Memory B cell (primary cell): ENCODE results near the gene C17orf75.

ENCODE experiments used
- ATAC-seq: fragments of 150-1000 bp; cut with Tn5 transposase; 2 replicates; pipeline ENCODE4 v1.10.0; 2021; ENCODE audit warnings: low read depth, mild to moderate bottlenecking, moderate library complexity
- DNase-seq, 2 donors: peaks; one replicate each; pipeline ENCODE4 v3.0.0; 2022; ENCODE audit warnings: low spot score in 2 of 2
- H3K27ac Mint-ChIP-seq: one replicate; pipeline ENCODE4 v1.8.0; 2022; ENCODE audit warnings: mild to moderate bottlenecking, moderate library complexity, mixed read lengths
- H3K27me3 Mint-ChIP-seq: one replicate; pipeline ENCODE4 v1.8.0; 2022; ENCODE audit warnings: mixed read lengths
- H3K36me3 Mint-ChIP-seq: one replicate; pipeline ENCODE4 v1.8.0; 2022; ENCODE audit warnings: mild to moderate bottlenecking, mixed read lengths
- H3K4me1 Mint-ChIP-seq: one replicate; pipeline ENCODE4 v1.8.0; 2022; ENCODE audit warnings: mixed read lengths
- H3K4me3 Mint-ChIP-seq: one replicate; pipeline ENCODE4 v1.8.0; 2022; ENCODE audit warnings: mild to moderate bottlenecking, moderate library complexity, mixed read lengths
- H3K9me3 Mint-ChIP-seq: one replicate; pipeline ENCODE4 v1.8.0; 2022; ENCODE audit warnings: mixed read lengths

The C17orf75 gene

DNA sequence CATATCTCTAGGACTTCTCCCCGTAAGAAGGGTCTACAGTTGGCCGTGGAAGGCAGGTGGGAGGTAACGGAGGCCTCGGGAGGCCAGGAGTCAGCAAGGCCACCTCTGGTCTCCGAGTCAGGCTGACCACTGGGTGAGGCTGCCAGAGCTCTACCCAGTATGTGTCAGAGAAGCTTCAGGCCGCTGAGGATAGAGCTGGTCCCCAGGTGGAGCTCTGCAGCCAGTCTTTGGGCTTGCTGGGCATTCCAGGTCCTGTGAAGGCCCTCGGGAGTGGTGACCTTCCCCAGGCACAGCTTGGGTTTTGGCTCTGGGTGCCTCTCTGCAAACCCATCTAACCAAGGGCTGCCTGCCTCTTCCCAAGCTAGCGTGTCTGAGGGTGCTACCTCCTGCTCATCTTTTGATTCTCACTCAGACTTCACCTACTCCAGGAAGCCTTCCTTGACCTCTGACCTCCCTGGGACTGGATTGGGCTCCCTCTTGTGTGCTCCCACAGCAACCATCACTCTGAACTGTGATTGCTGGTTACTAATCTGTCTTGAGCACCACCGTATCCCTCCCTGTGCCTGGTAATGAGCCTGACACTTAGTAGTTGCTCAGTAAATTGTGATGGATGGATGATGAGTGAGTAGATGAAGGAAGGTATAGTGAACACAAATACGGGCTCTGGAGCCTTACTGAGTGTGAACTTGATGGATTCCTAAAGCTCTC lies 54.0 kb downstream of the C17orf75 start:
- no peak overlapping the region for H3K4me3 Mint-ChIP-seq
- no peak for DNase-seq
- no peaks in the 10 kb centered on the region for H3K9me3 Mint-ChIP-seq
- H3K36me3 Mint-ChIP-seq, result no peaks in the 10 kb centered on the region
- ATAC-seq, result no peak
- H3K27me3 Mint-ChIP-seq, result peaks cover 27% of the 10 kb centered on the region
- no peak overlapping the region for H3K27ac Mint-ChIP-seq
- H3K4me1 Mint-ChIP-seq, result peaks cover 15% of the 10 kb centered on the region

DNA sequence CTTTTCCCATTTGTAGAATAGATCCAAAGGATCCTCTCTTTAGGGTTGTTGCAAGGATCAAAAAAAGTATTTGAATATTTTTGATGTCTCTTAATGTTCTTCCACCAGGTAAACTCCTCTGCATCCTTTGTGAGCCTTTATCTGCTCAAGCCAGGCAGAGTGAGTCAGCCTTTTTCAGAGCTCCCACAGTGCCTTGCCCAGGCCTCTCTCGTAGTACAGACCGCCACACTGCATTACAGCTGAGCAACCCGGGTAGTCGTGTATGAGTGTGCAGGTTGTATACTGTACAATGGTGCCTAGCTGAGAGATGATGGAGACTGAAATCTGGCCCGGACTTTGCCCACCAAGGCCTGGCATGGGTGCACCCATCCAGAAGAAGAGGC lies 55.5 kb downstream of the C17orf75 start:
- H3K9me3 Mint-ChIP-seq, result no peaks in the 10 kb centered on the region
- H3K4me3 Mint-ChIP-seq, result no peak overlapping the region
- ATAC-seq (no peak), DNase-seq (no peak)
- H3K27ac Mint-ChIP-seq, result no peak overlapping the region
- peaks cover 7% of the 10 kb centered on the region for H3K4me1 Mint-ChIP-seq
- peaks cover 28% of the 10 kb centered on the region for H3K27me3 Mint-ChIP-seq
- no peaks in the 10 kb centered on the region for H3K36me3 Mint-ChIP-seq

DNA sequence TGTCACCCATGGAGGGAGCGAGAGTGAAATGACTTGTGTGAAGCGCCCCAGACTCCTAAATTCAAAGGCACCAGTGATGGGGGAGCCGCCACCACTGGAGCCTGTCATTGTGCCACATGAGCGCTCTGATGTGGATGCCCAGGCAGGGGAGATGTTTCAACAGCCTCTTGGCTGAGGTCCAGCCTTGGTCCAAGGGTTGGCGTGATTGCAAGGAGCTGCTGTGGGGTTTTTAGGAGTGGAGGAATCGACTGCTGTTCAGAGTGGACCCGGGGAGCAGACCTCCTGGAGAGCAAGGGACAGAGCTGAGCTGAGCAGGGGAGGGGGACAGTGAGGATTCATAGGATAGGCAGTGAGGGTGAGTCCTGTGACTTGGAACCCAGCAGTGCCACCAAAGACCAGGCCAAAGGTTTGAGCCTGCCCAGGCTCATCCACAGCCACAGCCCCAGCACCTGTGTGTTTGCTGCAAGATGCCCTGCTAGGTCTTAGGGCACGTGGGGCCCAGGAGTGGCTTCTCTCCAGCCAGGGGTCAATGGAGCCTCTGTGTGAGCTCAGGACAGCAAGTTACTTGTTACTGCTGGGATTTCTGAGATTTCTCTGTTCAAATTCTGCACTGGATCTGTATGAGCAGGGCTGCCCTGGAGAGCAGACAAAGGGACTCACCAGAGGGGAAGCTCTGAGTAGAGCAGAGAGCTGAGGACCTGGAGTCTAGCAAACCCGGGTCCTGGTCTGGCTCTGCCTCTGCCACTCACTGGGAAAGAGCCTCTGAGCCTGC lies 56.0 kb downstream of the C17orf75 start:
- peaks cover 7% of the 10 kb centered on the region for H3K4me1 Mint-ChIP-seq
- no peak for ATAC-seq
- no peak for DNase-seq
- no peak overlapping the region for H3K27ac Mint-ChIP-seq
- H3K9me3 Mint-ChIP-seq, result no peaks in the 10 kb centered on the region
- peaks cover 28% of the 10 kb centered on the region for H3K27me3 Mint-ChIP-seq
- H3K36me3 Mint-ChIP-seq, result no peaks in the 10 kb centered on the region
- no peak overlapping the region for H3K4me3 Mint-ChIP-seq

DNA sequence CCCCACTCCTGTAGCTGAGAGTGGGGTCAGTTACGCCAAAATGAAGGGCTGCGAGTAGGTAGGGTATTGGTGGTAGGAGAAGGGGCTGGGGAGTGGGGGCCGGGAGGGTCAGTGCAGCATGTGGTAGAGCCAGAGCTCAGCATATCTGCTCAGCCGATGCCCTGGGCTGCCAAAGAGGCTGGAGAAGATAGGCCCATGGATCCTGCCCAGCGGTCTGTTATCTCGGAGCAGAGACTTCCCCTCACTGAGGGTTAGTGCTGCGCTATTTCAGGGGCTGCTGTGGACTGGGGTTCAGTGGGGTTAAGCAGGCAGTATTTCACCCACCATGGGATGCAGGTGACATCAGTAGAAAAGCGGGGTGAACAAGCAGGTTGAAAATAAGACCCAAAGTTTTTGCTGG lies 56.7 kb downstream of the C17orf75 start:
- H3K36me3 Mint-ChIP-seq, result no peaks in the 10 kb centered on the region
- H3K4me3 Mint-ChIP-seq, result no peak overlapping the region
- no peaks in the 10 kb centered on the region for H3K9me3 Mint-ChIP-seq
- ATAC-seq (no peak), DNase-seq (no peak)
- H3K4me1 Mint-ChIP-seq, result peaks cover 7% of the 10 kb centered on the region
- peaks cover 27% of the 10 kb centered on the region for H3K27me3 Mint-ChIP-seq
- H3K27ac Mint-ChIP-seq, result no peak overlapping the region

DNA sequence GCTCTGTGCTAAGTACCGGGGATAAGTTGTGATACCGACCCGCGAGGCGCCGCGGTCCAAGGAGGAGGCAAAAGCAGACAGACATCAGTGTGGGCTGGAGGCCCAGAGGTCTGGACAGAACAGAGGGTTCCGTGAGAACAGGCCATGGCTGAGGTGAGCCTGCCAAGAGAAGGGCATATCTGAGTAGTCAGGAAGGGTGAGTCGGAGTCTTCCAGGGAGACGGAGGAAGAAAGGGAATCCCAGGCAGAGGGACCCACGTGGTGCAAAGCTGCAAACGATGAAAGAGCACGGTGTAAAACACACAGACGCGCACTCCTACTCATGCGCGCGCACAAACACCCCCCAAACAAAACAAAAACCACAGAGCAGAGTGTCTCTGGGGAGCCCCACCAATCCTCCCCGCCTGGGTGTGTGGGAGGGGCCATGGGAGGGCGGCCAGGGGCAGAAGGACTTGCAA lies 58.2 kb downstream of the C17orf75 start:
- no peaks in the 10 kb centered on the region for H3K9me3 Mint-ChIP-seq
- H3K36me3 Mint-ChIP-seq, result no peaks in the 10 kb centered on the region
- peaks cover 23% of the 10 kb centered on the region for H3K27me3 Mint-ChIP-seq
- ATAC-seq, result peak; percentile 84
- no peak for DNase-seq
- peaks cover 7% of the 10 kb centered on the region for H3K4me1 Mint-ChIP-seq
- H3K27ac Mint-ChIP-seq, result no peak overlapping the region
- peak overlapping the region; percentile 44 for H3K4me3 Mint-ChIP-seq

DNA sequence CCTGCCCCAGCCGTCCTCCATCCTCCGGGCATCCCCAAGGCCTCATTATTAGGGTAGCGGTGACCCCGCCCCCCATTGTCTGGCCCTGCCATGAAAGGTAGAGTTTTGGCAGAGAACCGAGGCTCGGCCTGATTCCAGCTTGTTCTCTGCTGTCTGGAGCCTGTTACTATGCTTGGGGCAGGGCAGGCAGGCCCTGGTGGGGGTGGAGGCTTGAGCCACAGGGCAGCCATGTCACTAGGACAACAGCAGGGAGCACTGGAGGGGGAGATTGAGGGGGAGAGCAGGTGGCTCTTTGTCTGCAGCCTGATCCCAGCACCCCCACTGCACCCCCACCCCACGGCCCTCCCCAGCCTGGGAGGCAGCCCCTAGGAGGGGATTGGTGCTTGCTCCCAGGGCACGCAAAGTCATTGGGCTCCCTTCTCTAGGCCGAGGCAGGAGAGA lies 60.9 kb downstream of the C17orf75 start:
- DNase-seq, result no peak
- H3K9me3 Mint-ChIP-seq, result no peaks in the 10 kb centered on the region
- H3K36me3 Mint-ChIP-seq, result no peaks in the 10 kb centered on the region
- H3K4me3 Mint-ChIP-seq, result no peak overlapping the region
- ATAC-seq, result no peak
- H3K27ac Mint-ChIP-seq, result no peak overlapping the region
- peaks cover 8% of the 10 kb centered on the region for H3K4me1 Mint-ChIP-seq
- H3K27me3 Mint-ChIP-seq, result peaks cover 17% of the 10 kb centered on the region

DNA sequence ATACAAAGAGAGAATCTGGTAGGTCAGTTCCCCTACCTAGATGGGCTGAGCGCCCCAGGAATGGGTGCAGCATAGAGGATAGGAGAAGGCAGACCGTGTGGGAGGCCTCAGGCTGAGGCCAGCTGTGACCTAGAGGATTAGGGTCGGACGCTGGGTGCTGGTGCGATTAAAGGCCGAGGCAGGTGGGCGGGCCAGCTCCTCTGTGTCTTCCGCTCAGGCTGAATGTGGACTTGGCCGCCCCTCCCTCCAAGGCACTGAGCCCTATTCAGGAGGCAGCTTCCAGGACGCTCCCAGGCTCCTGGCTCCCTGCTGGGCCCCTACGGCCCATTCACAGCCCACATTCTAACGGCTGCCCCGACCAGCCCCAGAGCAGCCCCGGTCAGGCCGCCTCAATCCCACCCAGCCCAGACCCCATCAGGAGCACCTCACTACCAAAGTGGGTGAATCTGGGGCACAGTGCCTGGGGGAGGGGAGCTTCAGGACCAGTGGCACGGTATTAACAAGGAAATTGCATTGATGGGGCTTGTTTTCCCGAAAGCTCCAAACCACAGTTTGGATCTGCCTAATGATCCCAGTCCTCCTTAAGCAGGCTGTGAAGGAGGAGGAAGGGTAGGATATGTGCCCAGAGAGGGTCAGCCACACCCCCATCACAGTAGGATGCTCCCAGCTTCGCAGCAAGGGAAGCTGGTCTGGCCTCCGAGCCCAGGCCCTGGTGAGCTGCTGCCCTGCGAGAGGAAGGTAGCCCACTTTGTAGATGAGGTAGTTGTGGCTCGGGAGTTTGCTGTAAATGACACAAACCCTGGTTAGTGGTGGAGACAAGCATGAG lies 61.9 kb downstream of the C17orf75 start:
- Mint-ChIP-seq H3K4me1 (peaks cover 9% of the 10 kb centered on the region), H3K36me3 (no peaks in the 10 kb centered on the region), H3K27me3 (peaks cover 15% of the 10 kb centered on the region), H3K9me3 (no peaks in the 10 kb centered on the region), H3K4me3 (no peak overlapping the region), H3K27ac (no peak overlapping the region)
- ATAC-seq (no peak), DNase-seq (no peak)

DNA sequence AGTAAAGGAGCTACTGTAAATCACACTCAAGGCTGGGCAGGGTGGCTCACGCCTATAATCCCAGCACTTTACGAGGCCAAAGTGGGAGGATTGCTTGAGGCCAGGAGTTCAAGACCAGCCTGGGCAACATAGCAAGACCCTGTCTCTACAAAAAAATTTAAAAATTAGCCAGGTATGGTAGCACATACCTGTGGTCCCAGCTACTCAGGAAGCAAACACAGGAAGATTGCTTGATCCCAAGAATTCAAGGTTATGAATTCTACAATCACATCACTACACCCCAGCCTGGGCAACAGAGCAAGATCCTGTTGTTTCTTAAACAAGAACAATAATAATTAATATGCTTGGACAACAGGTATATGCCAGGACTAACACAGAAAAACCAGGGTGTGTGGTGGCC lies 63.2 kb downstream of the C17orf75 start:
- ATAC-seq, result no peak

More for the DNA sequence above, 63.2 kb downstream of the C17orf75 start:
- Mint-ChIP-seq H3K36me3 (no peaks in the 10 kb centered on the region), H3K9me3 (no peaks in the 10 kb centered on the region), H3K4me3 (no peak overlapping the region), H3K27me3 (peaks cover 14% of the 10 kb centered on the region), H3K4me1 (peaks cover 5% of the 10 kb centered on the region), H3K27ac (no peak overlapping the region)
- no peak for DNase-seq
